Duodenal mucosa (tissue), 2 donors: ENCODE results near the gene SPINK1.

Experiments
- H3K27ac ChIP-seq: one replicate; pipeline ENCODE4 v1.7.0; 2013; ENCODE audit warnings: low read depth, low read length
- H3K27me3 ChIP-seq, 2 donors: one replicate each; pipeline ENCODE4 v1.7.0; 2013; ENCODE audit warnings: low read length in 2 of 2, control low read depth in 1 of 2; ENCODE audit not compliant: insufficient read depth in 2 of 2, control insufficient read depth in 1 of 2
- H3K36me3 ChIP-seq, 2 donors: one replicate each; pipeline ENCODE4 v1.7.0; 2013; ENCODE audit warnings: low read length in 2 of 2, control low read depth in 1 of 2; ENCODE audit not compliant: insufficient read depth in 2 of 2, control insufficient read depth in 1 of 2
- H3K4me1 ChIP-seq, 2 donors: one replicate each; pipeline ENCODE4 v1.7.0; 2013; ENCODE audit warnings: low read length in 2 of 2, control low read depth in 1 of 2; ENCODE audit not compliant: insufficient read depth in 2 of 2, control insufficient read depth in 1 of 2
- H3K4me3 ChIP-seq, 2 donors: one replicate each; pipeline ENCODE4 v1.7.0; 2013; ENCODE audit warnings: low read length in 2 of 2, low read depth in 1 of 2
- H3K9ac ChIP-seq, 2 donors: one replicate each; pipeline ENCODE4 v1.7.0; 2013; ENCODE audit warnings: low read length in 2 of 2, low read depth in 1 of 2
- H3K9me3 ChIP-seq, 2 donors: one replicate each; pipeline ENCODE4 v1.7.0; 2013; ENCODE audit warnings: low read length in 2 of 2, control low read depth in 1 of 2; ENCODE audit not compliant: control insufficient read depth in 1 of 2

Gene SPINK1

DNA sequence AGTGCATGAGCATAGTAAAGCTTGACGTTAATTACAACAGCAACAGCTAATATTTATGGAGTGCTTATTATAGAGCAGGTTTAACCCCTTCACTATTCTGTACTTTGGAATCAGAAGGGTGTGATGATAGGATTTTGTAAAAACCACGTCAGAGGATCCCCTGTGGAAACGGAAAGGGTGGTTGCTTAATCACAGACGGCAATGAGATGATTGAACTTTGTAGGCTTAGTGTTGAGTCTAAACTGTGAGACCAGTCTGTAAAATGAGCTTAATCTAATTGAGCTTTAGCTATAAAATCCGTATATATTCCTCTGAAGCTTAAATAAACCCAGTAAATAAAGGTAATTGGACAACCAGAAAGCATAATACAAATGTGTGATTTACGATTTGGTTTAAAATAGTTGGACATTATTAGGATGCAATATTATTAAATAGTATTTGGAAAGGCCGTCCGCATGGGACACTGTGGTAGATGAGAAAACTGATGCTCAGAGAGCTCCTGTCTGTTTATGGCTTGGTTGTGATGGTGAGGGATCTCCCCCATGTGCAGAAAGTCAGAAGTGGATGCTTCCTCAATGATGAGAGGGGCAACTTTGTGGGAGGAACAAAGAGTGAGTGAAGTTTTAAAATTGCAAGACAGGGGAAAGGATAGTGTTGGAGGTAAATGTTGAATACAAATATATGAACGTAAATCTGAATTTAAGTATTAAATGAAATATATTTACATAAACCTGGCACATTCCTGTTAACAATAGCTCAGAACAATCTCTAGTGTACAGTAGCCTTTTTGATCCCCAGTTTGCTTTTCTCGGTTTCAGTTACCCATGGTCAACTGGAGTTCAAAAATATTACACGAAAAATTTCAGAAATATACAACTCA lies 23.7 kb upstream of the SPINK1 start:
- no peaks in the 10 kb centered on the region for H3K36me3 ChIP-seq
- H3K27ac ChIP-seq = no peak overlapping the region
- no peaks in the 10 kb centered on the region for H3K4me1 ChIP-seq
- no peaks in the 10 kb centered on the region for H3K9me3 ChIP-seq
- H3K9ac ChIP-seq = no peak overlapping the region
- no peak overlapping the region for H3K4me3 ChIP-seq
- no peaks in the 10 kb centered on the region for H3K27me3 ChIP-seq

DNA sequence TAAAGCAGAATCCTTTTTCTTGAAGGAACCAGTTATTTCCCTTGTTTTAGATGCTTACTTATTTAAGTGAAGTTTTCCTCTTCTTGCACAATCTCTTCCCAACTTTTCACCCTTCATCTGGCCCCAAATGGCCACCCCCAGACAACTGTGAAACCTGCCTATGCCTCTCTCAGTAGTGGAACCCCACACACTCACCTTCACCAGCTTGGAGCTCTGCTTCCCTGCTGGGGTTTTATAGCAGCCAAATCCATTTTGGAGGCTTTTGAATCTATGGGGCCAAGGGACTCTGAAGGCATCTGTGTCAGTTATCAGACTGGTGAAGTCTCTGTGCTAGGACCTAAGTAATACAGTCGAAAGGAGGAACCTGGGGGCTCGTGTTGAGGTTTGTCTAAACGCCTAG lies 22.9 kb upstream of the SPINK1 start:
- Histone ChIP-seq H3K9me3 (no peaks in the 10 kb centered on the region), H3K4me1 (no peaks in the 10 kb centered on the region), H3K4me3 (no peak overlapping the region), H3K27me3 (no peaks in the 10 kb centered on the region), H3K9ac (no peak overlapping the region), H3K36me3 (no peaks in the 10 kb centered on the region), H3K27ac (no peak overlapping the region)

DNA sequence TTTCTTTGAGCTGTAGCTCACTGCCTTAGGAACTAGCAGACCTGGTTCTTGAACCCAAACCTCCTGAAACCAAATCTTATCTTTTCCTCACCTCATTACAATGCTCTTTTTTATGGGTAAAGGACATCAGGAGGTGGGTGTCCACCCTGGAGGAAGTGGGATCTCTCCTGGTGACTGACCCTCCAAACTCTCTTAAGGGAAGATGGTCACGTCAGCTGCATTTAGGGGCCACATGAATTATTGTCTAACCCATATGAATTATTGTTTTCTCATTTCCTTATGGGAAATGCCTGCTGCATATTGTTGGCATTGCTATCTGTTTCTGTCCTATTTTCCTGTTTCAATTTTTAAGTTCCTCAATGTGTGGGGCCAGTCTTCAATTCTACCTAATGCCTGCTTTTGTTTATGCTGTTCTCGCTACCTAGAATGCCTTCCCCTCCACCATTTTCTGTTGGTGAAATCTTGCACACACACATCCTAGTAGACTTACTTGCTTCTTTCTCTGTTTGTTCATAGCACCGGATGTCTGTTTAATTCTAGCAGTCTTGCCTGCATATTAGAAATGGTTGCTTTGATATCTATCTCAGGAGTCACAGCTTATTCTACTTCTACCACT lies 22.0 kb upstream of the SPINK1 start:
- Histone ChIP-seq H3K9me3 (no peaks in the 10 kb centered on the region), H3K27ac (no peak overlapping the region), H3K27me3 (no peaks in the 10 kb centered on the region), H3K36me3 (no peaks in the 10 kb centered on the region), H3K9ac (no peak overlapping the region), H3K4me3 (no peak overlapping the region), H3K4me1 (no peaks in the 10 kb centered on the region)

DNA sequence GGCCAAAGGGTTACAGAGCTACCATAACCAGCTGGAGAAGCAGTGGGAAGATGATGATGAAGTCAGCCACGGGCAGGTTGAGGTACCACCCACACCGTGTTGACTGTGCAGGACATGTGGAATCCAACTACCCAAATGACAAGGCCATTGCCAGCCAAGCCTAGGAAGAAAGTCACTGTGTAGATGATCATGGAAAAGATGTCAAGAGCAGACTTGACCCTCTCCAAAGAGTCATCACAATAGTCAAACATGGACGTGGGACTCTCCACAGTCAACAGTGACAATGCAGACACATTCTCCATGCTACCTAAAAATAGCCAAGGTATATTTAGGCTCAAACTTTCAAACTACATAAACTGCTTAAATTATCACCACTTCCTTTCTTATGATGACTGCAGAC lies 20.9 kb upstream of the SPINK1 start:
- H3K27me3 ChIP-seq = no peaks in the 10 kb centered on the region
- H3K36me3 ChIP-seq = no peaks in the 10 kb centered on the region
- no peak overlapping the region for H3K9ac ChIP-seq
- no peak overlapping the region for H3K4me3 ChIP-seq
- no peaks in the 10 kb centered on the region for H3K4me1 ChIP-seq
- no peaks in the 10 kb centered on the region for H3K9me3 ChIP-seq
- H3K27ac ChIP-seq = no peak overlapping the region

DNA sequence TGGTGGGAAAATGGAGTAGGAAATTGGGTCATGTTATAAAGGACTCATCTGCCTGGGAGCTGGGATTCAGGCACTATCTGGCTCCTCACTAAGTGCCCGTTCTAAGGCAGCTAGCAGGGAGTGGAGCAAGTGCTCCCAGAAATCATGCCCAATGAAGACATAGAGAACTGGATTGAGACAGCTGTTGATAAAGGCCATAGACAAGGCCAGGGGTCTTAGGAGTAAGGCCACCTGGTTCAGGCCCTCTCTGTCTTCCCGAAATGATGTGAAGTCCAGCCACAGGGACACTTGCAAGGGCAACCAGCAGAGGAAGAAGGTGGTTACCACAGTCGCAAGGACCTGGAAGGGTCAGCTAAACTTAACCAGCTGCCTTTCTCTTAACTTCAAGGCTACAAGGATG lies 20.1 kb upstream of the SPINK1 start:
- no peak overlapping the region for H3K4me3 ChIP-seq
- H3K9ac ChIP-seq = no peak overlapping the region
- no peaks in the 10 kb centered on the region for H3K27me3 ChIP-seq
- no peaks in the 10 kb centered on the region for H3K4me1 ChIP-seq
- H3K36me3 ChIP-seq = no peaks in the 10 kb centered on the region
- H3K9me3 ChIP-seq = no peaks in the 10 kb centered on the region
- no peak overlapping the region for H3K27ac ChIP-seq

DNA sequence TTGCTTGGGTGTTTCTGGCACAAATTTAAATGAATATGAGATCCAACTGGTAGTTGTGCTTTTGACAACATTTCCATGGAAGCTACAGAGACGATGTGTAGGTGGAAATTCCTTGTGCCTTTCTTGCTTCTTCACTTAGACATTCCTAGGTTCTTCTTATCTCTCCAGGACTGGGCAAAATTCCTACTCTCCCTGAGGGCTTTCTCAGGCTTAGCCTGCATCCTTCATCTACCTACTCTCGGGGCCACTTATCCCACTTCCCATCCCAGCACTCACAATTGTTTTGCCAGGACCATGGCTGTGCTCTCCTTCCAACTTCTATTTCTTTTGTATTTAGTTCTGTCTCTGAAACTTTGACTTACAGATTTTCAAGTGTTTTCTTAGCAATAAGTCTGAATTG lies 17.8 kb upstream of the SPINK1 start:
- H3K27me3 ChIP-seq = no peaks in the 10 kb centered on the region
- no peaks in the 10 kb centered on the region for H3K9me3 ChIP-seq
- no peak overlapping the region for H3K4me3 ChIP-seq
- no peak overlapping the region for H3K27ac ChIP-seq
- H3K36me3 ChIP-seq = no peaks in the 10 kb centered on the region
- H3K9ac ChIP-seq = no peak overlapping the region
- H3K4me1 ChIP-seq = no peaks in the 10 kb centered on the region

DNA sequence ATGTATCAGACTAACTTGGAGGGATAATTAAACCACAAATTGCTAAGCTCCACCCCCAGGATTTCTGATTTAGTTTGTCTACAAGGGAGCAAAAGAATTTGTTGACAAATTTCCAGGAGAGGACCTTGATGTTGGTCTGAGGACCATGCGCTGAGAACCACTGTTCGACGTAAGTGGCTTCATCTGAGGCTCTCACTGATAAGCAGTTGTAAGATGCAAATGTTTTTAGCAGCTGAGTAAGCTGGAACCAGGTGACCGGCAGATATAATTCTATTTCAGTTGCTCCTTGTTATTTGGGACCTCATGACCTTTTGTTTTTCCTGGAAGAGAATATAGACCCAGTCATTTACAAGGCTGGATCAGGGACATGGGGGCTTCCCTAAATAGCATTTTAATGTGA lies 14.1 kb upstream of the SPINK1 start:
- Histone ChIP-seq H3K27ac (no peak overlapping the region), H3K36me3 (no peaks in the 10 kb centered on the region), H3K9ac (no peak overlapping the region), H3K27me3 (no peaks in the 10 kb centered on the region), H3K9me3 (no peaks in the 10 kb centered on the region), H3K4me3 (no peak overlapping the region), H3K4me1 (no peaks in the 10 kb centered on the region)

DNA sequence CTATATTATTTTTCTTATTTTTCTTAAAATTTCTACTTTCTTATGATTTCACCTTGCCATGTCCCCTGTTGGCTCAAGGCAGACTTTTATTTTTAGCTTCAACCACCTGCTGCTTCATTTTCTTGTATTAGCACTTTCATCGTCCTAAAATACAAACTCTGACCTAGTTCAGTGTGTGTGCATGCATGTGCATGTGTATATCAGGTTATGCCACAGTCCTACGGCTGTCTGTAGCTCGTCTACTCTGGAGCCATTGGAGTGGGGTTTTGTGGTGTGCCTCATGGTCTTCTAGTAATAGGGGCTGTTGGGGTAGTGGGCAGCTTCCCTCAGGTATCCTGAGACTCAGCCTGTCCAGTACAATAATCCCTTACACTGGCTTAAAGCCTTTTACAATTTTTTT lies 13.4 kb upstream of the SPINK1 start:
- H3K27me3 ChIP-seq = no peaks in the 10 kb centered on the region
- no peaks in the 10 kb centered on the region for H3K4me1 ChIP-seq
- H3K9me3 ChIP-seq = no peaks in the 10 kb centered on the region
- no peak overlapping the region for H3K27ac ChIP-seq
- H3K4me3 ChIP-seq = no peak overlapping the region
- H3K9ac ChIP-seq = no peak overlapping the region
- H3K36me3 ChIP-seq = no peaks in the 10 kb centered on the region

DNA sequence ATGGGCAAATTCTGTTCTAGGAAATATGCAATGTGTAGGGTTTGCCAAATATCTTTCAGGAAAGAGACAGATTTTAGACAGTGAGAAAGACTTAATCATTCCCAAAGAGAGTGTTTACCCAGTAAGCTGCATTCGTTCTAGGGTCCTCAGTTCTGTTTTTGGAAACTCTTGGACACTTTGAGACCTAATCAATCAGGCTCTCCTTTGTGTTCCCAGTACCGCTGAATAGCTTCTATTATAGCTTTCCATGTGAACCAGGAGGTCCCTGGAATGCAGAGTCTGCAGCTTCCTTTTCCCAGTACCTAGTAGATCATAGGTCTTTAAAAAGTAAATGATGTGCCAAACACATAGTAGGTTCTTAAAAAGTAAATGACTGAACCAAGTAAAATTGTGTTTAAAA lies 11.4 kb upstream of the SPINK1 start:
- H3K27me3 ChIP-seq = no peaks in the 10 kb centered on the region
- H3K9me3 ChIP-seq = no peaks in the 10 kb centered on the region
- H3K36me3 ChIP-seq = no peaks in the 10 kb centered on the region
- H3K27ac ChIP-seq = no peak overlapping the region
- H3K9ac ChIP-seq = no peak overlapping the region
- peaks cover 7 to 8% of the 10 kb centered on the region in 2 donors for H3K4me1 ChIP-seq
- no peak overlapping the region for H3K4me3 ChIP-seq

DNA sequence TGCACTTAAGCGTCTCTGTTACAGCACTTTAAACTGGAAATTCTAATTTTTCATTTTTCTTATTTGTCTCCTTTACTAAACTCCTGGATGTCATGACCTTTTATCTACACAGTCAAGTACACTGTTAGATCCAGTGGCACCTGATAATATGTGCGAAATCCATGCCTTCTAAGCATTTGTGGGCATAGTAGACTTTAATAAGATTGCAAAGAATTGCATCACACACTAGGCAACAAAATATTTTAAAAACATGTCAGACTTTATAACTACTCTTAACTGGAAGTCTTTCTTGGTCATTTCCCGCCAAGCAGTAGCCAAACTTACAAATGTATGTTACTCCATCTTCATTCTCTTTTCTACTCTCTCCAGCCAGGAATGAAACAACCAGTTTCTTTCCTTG lies 5.0 kb upstream of the SPINK1 start:
- H3K9me3 ChIP-seq = no peaks in the 10 kb centered on the region
- no peak overlapping the region for H3K27ac ChIP-seq
- no peak overlapping the region for H3K9ac ChIP-seq
- no peaks in the 10 kb centered on the region for H3K36me3 ChIP-seq
- H3K27me3 ChIP-seq = no peaks in the 10 kb centered on the region
- H3K4me3 ChIP-seq = no peak overlapping the region
- H3K4me1 ChIP-seq = peaks cover 24 to 46% of the 10 kb centered on the region in 2 donors
